GM19468 (cell line): ENCODE data around the gene NAALADL2.
"Not testable (repeated sequence)": the region's sequence is repeated elsewhere in the genome, so short reads cannot be mapped to it uniquely, and the experiment has no call there.

Experiments
- ATAC-seq: cut with Tn5 transposase; IDR thresholded peaks from one replicate; pipeline ENCODE4 v1.9.1; 2021; ENCODE audit warnings: mild to moderate bottlenecking, moderate library complexity, moderate number of reproducible peaks; ENCODE audit not compliant: unreplicated experiment; ENCODE audit errors: extremely low read depth

NAALADL2 gene

DNA sequence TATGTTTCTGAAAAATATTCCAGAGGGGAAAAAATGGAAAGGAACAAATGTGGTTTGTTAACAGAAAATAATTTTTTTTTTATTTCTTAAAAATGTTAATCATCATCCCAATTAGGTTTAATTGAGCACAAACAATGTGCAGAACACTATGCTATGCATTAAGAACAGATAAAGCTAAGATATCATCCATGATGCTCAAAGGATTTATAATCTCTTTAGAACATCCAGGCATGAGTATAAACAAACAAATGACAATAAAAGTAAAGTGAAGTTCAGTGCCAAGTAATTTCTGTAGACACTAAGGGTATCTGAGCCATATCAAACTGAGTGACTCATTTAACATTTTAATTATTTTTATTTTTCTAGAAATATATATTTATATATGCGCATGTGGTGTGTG is 732.2 kb downstream of the NAALADL2 start:
- no peak for ATAC-seq

DNA sequence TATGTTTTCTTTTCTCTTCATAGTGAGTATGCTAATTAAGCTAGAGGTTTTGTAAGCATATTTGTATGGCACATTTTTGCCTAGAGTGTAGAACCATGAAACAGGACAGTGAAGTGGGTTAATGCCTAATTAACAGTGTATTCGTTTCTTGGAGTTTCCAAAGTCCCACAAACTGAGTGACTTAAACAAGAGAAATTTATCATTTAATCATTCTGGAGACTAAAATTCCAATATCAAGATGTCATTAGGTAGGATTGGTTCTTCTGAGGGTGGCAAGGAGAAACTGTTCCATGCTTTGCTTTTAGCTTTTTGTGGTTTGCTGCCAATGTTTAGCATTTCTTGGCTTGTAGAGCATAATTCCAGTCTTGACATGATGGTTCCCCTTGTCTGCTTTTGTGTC is 734.2 kb downstream of the NAALADL2 start:
- no peak for ATAC-seq

DNA sequence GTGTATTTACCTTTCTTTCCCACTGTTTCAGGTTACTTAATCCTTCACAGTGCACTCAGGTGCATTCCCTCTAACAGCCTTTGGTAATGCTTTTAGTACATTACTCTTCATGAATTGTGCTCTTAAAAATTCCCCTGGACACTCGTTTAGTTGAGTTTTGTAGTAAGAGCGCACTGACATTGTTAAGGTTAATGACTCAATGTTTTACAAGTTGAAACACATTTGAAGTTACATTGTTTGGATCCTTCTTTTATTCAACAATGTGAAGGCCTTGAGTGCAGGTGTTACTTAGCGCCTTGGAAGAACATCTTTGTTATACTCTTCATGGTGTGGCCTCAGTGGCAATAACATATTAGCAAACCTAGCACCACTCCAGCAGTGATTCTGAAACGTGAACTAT is 739.6 kb downstream of the NAALADL2 start:
- ATAC-seq, result no peak

DNA sequence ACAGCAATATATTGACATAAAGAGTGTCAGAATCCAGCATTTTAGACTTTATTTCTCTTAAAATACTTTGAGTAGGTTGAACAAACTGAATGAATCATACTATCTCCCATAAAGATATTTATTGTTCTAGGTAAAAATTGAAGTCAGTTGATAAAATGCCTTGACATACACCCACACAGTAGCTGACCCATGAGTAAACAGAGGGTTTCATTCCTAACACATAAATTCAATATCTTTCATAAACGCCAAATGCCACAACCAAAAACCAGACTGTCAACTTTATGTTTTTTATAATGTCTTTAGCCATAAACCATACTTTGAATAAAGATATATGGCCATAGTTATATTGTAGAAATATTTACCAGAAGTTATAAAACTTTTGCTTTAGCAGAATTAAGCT is 742.4 kb downstream of the NAALADL2 start:
- no peak for ATAC-seq

DNA sequence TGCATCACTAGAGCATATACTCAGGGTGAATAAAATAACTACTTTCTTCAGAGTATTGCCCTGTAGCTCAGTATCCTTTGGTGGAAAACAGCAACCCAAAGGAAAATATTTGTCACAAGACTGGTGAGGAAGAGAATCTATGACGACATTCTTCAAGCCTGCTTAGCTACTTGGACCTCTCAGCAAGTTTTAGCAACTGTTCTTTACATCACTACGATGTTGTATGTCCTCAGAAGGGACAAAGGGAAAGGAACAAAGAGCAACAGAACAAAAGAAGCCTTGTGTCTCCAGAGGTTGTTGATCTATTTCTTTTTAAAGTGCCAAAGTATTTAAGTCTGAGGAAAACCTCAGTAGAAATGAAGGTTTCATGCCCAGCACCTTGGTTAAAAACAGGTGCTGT is 746.7 kb downstream of the NAALADL2 start:
- ATAC-seq, result no peak

DNA sequence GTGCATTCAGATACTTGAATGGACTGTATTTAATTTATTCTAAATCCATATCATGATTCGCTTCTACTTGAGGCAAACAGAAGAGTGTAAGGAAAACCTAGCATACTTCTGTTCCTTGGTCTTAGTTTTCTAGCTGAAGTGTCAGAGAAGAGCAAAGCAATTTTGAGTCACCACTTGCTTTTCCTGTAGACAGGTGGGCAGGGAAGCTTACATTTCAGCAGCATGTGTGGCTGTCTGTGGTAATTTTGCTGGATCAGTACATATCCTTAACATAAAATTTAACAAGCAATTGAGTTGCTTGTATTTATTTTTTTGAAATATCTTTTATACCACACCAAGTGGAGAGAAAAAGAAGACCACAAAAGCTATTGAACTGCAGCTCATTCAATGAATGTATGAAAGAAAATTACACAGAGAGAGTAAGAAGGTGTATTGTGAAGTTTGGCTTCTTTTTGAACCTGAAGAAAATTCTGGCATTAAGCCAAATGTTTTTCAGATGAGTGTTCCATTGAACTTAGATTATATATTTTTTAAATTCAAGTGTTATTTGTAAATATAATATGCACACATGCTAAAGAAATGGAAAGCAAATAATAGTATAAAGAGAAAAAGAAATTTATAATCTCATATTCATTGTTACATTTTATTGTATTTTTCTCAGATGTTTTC is 747.6 kb downstream of the NAALADL2 start:
- no peak for ATAC-seq

DNA sequence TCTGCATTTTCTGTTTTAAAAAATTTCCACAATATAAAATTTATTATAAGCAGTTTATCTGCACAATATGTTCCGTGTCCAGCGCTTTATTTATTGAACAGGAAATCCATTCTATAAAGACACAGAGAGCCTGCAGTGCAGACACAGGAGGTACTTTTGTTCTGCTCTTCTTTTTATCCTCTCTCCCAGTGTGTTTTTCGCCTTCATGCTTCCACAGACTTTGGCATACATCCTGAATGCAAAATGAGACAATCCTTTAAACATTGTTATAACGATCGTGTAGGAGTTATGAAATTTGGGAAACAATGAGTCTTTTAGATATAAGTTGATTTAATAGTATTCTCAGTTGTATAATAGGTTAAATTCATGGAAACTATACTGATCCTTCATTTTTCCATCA is 749.2 kb downstream of the NAALADL2 start:
- no peak for ATAC-seq

DNA sequence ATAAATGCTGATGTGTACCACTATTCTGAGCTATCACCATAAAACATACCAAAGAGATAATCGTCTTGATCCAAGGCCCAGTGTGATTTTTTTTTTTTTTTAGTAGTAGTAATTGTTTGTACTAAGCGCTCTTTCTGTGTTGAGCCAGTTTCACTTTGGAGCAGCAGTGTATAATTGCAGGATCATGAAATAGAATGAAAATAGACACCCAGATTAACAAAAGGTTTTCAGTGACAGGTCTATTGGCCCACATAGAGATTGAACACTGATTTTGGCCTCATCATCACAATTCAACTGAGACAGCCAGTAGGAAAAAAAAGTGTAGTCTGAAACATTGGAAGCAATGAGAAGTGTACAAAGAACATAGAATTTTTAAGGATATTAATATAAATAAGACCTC is 749.8 kb downstream of the NAALADL2 start:
- no peak for ATAC-seq

DNA sequence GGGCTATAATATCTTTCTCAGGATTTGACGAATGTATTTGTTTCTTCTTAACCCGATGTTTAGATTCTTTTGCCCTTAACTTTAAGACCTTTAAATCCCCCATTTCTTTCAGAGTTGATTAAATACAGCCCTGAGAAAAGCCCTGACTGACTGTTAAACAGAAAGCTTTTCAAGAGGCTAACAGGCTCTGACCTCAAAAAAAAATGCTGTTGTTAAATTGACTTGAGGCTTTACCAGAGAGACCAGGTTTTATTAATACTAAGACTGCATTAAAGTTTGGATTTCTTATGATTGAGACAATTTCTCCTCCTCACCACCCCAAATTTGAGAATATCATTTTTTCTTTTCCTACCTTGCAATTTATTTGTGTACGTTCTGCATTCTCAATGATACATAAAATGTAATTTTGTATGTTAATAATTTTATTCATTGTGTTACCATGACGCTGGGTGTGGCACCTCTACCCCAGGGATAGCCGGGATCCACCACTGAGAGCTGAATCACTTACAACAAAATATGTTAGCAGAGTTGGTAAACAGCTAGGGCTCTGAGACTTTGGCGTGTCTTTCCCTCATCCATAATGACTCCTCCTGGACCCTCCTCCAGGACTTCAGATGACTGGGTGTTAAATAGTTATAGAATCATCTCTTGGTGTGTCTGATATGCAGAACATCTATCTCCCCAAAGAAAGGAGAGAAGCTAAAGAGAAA is 753.5 kb downstream of the NAALADL2 start:
- no peak for ATAC-seq

DNA sequence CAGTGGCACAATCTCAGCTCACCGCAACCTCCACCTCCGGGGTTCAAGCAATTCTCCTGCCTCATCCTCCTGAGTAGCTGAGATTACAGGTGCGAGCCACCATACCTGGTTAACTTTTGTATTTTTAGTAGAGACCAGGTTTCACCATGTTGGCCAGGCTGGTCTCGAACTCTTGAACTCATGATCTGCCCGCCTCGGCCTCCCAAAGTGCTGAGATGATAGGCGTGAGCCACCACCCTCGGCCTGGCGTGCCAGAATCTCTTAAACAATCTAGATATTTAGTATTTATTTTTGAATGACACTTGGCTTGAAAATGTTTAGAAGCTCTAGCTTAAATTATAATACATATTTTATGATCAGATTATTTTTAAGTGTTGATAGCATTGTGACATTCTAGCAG is 755.0 kb downstream of the NAALADL2 start:
- not testable (repeated sequence) for ATAC-seq

DNA sequence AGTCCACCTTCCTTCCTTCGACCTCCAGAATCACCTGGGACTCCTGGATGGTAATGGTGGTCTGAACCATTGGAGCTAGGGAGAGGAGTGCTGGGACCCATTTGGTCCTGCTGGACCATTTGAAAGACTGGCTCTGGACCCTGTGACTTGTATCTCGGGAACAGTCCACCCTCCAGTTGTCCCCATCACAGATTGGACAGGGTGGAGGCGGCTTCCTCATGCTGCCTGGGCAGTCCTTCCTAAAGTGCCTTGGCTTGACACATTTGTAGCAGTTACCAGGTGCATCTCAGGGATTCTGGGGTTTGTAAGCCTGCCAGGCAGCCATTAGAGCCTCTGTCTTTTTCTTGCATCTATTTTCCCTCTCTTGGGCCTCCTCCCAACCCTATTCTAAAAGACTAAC is 758.1 kb downstream of the NAALADL2 start:
- ATAC-seq, result no peak

DNA sequence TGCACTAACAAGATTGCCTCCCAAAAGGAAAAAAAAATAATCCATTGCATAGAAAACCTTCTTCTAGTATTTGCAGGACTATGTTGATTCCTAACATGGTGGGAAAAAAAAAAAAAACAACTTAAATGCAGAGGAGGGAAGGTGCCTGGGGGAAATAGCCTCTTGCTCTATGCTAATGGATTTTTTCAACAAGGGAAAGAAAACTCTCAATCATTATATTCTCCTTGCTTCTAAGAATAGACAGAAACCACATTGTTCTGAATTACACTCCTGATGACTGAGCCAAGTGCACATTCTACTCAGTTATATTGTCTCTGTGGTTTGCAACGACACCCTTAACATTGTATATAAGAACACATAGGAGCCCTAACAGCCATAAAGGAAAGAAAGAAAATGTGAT is 760.2 kb downstream of the NAALADL2 start:
- ATAC-seq, result no peak

DNA sequence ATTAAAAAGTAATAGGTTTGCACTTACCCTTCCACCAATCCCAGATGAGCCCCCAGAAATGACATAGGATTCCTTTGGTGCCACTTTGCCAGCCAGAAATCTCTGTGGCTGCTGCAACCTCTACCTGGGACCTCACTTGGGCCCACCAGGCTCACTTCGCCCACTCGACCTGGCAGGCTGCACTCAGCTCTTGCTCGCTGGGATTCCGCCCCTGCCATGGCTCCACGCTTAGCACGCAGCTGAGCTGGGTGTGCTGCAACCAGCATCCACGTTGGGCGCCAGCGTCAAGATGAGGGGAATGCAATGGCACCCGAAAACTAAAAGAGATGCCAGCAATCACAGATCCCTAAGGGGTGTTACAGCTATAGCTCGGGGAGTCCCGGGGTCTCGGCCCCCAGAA is 761.0 kb downstream of the NAALADL2 start:
- no peak for ATAC-seq

DNA sequence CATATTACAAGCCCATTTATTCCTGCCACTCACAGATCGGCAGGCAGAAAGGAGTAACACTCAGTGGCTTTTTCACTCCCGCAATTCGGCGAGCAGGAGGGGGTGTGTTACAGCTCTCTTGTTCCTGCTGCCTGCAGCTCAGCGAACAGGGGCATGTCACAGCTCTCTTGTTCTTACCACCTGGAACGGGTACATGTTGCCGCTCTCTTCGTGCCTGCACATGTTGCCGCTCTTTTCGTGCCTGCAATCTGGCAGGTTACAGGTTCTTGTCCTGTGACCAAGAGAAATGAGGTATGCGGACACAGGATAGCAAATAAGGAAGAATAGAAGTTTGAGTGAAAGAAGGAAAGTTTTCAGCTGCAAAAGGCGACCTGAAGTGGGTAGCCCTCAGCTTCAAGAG is 761.4 kb downstream of the NAALADL2 start:
- no peak for ATAC-seq

DNA sequence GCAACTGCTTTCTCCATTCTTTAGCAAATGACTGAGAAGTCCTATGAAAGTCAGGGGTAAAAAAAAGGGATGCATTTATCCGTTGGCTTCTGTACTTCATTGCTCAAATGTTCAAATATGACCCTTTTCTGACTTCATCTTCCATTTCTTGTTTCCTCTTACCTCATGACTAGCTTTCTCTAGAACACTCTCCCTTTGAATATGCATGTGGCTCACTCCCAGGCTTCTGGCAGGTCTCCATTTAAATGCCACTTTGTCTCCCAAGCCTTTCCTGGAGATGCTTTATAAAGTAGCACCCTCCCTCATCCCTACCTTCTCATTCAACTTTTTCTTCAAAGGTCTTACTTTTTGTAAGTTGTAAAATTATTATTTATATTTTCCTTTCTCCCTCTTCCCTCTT is 781.8 kb downstream of the NAALADL2 start:
- no peak for ATAC-seq

DNA sequence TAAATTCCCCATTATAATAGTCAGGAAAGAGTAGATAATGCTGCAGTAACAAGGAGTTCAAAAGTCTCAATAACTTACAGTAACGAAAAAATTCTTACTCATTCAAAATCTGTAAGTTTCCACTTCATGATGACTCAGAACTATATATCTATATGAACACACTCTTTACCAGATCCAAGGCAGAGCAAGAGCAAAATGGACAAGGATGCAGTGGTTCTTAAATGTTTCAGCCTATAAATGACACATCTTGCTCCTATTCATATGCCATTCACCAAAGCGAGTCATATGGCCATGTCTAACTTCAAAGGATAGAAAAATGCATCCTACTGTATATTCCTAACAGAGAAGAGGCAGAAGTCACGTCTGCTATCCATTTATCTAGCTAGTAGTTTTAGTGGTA is 787.7 kb downstream of the NAALADL2 start:
- ATAC-seq, result no peak

DNA sequence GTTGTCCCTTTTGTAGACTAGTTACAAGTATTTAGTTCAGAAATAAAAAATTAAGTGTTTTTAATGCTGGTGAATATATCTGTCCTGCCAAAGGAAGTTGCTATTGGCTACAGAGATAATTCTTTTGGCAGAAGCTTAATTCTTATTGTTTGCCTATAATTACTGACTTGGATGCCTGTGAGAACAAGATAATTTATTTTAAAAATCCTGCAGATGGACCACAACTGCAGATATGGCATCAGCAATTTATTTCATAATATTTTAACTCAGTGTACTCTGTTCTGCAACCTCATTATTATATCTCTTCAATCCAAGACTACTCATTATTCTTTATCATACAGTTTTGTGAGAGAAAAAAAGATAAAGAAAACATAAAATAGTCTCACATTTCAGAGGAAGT is 789.8 kb downstream of the NAALADL2 start:
- no peak for ATAC-seq

DNA sequence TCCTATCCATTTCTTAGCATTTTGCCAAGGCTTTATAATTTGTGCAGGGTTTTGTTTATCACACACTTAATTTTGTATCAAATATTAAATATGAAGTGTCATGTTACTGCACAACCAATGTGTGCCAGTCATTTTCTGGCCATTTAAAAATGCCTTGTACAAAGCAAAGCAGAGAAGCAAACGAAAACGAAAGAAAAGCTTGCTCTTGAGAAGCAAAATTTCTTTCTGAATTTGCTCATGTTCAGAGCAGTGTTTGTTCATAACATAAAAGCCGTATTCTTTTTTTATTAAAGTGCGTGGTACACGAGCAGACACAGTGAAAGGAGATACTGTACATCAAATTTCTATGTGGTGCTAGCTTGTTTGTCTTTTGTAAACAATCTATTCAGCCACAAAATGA is 792.6 kb downstream of the NAALADL2 start:
- no peak for ATAC-seq

DNA sequence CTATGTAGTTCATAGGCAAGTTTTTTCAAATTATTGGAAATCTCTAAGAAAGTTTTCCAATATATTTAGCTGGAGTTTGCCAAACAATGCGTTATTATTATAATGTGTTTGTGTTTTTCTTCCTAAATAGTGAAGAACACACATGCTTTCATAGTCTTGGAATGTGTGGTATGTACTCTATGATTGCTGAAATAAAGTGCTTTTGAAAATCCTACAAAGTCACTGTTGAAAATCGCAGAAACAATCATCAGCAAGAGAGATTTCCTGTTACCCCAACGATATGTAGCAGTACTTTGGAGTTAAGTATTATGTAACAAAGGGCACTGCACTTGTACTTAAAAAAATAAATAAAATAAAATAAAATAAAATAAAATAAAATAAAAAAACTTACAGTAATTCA is 796.2 kb downstream of the NAALADL2 start:
- no peak for ATAC-seq

DNA sequence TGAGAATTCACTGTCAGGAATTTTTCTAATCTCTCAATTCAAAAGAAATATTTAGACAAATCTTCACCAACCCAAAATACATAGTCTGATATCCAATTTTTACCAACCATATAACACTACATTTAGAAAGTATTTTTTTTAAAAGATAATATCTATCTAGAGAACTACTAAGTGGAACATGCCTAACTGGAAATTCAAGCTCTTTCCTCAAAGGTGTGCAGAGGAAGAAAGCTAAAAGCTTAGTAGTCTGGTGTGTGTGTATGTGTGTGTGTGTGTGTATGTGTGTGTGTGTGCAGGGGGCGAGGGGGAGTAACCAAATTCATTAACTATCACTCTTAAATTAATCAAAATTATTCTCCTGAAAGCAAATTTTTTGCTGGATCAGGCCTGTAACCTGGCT is 797.3 kb downstream of the NAALADL2 start:
- ATAC-seq, result no peak

DNA sequence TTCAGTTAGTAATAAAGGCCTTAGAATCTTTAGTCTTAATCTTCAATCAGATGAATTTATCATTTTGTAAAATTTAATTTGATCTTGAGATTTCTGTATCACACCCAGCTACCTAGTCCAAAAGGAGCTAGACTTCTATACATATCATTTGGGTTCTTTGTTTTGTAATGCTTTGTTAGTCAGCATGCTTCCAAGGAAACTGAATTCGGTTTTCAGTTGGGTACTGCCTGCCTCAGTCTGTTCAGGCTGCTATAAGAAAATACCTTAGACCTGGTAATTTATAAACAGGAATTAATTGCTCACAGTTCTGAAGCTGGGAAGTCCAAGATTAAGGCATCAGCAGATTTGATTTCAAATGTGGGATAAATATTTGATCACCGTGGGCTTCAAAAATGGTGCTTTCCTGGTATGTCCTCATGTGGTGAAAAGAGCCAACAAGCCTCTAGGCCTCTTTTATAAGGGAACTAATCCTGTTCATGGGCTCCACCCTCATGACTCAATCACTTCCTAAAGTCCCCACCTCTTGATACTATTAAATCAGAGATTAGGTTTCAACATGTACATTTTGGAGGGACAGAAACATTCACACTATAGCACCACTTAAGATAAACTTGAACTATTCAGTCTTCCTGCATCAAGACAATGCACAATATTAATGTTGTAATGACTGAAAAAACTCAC is 800.7 kb downstream of the NAALADL2 start:
- ATAC-seq, result no peak

DNA sequence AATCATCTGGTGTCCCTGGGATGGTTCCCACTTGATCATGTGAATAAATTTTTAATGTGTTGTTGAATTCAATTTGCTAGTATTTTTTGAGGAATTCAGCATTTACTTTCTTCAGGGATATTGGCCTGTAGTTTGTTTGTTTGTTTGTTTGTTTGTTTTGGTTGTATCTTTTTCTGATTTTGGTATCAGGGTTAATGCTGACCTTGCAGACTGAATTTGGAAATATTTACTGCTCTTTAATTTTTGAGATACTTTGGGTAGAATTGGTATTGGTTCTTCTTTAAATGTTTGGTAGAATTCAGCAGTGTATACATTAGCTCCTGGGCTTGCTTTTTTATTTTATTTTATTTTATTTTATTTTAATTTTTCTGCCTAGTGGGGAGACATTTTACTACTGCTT is 803.7 kb downstream of the NAALADL2 start:
- no peak for ATAC-seq
